Anterior cingulate cortex (tissue), 58 donors: ENCODE measurements around the gene TRIM2.

Experiments
- DNase-seq, 58 donors: peaks; one replicate each; lab custom pipeline; 2025; lab: John Stamatoyannopoulos, UW

The TRIM2 gene

GRCh38 chr4:153220682-153221395, 16.6 kb downstream of the TRIM2 start:
- no peak for DNase-seq

GRCh38 chr4:153221783-153222706, 17.8 kb downstream of the TRIM2 start:
- DNase-seq: peak in 54 of 58 donors; percentile 10 to 77 (median 57)

- peak in 53 of 58 donors; percentile 12 to 83 (median 54) for DNase-seq
Measured at GRCh38 chr4:153222707-153223426, 18.6 kb downstream of the TRIM2 start.

- DNase-seq: no peak
Measured at GRCh38 chr4:153223427-153223801, 19.2 kb downstream of the TRIM2 start.

GRCh38 chr4:153223930-153224329, 19.7 kb downstream of the TRIM2 start:
- DNase-seq: peak in 8 of 58 donors; percentile 13 to 43 (median 25)

GRCh38 chr4:153224474-153224873, 20.2 kb downstream of the TRIM2 start:
- no peak for DNase-seq

GRCh38 chr4:153227469-153228075, 23.3 kb downstream of the TRIM2 start:
- peak in 1 of 58 donors; percentile 36 for DNase-seq

- peak in 8 of 58 donors; percentile 9 to 62 (median 34) for DNase-seq
Measured at GRCh38 chr4:153228512-153229140, 24.4 kb downstream of the TRIM2 start.

- no peak for DNase-seq
Measured at GRCh38 chr4:153229545-153229944, 25.3 kb downstream of the TRIM2 start.

GRCh38 chr4:153232768-153233167, 28.5 kb downstream of the TRIM2 start:
- DNase-seq: no peak

- peak in 1 of 58 donors; percentile 29 for DNase-seq
Measured at GRCh38 chr4:153233761-153234371, 29.6 kb downstream of the TRIM2 start.

- DNase-seq: no peak
Measured at GRCh38 chr4:153234885-153235284, 30.6 kb downstream of the TRIM2 start.

GRCh38 chr4:153238135-153238919, 34.1 kb downstream of the TRIM2 start:
- no peak for DNase-seq

GRCh38 chr4:153239409-153239808, 35.2 kb downstream of the TRIM2 start:
- DNase-seq: no peak

GRCh38 chr4:153241295-153241694, 37.1 kb downstream of the TRIM2 start:
- no peak for DNase-seq

- DNase-seq: no peak
Measured at GRCh38 chr4:153241970-153242838, 38.0 kb downstream of the TRIM2 start.

GRCh38 chr4:153242839-153243324, 38.6 kb downstream of the TRIM2 start:
- DNase-seq: no peak
